PFSK-1 (cell line): ENCODE measurements around the gene TMC5.

Experiments
- FOXP2 ChIP-seq: optimal IDR thresholded peaks from 2 replicates; pipeline ENCODE3; 2011; ENCODE audit warnings: borderline replicate concordance, control low read depth, inconsistent platforms; ENCODE audit not compliant: insufficient read depth; ENCODE audit errors: extremely low read length, extremely low read depth
- POLR2AphosphoS5 ChIP-seq: IDR thresholded peaks from 2 replicates; pipeline ENCODE4 v1.6.1; 2012; ENCODE audit warnings: low read depth, mild to moderate bottlenecking, control low read depth, low read length, moderate library complexity
- REST ChIP-seq, 2 experiments: IDR thresholded peaks; 2 replicates each; pipeline versions ENCODE4 v1.6.1 to v1.8.0; 2011 to 2012; ENCODE audit warnings: low read depth in 2 of 2, low read length in 2 of 2, control low read depth in 1 of 2, inconsistent platforms in 1 of 2, mild to moderate bottlenecking in 1 of 2, moderate library complexity in 1 of 2; ENCODE audit not compliant: insufficient read depth in 1 of 2
- SIN3A ChIP-seq: IDR thresholded peaks from 2 replicates; pipeline ENCODE4 v1.6.1; 2012; ENCODE audit warnings: mild to moderate bottlenecking, low read length, moderate library complexity, borderline replicate concordance; ENCODE audit not compliant: insufficient read depth
- TAF1 ChIP-seq: IDR thresholded peaks from 2 replicates; pipeline ENCODE4 v1.6.1; 2012; ENCODE audit warnings: low read length, control low read depth, borderline replicate concordance; ENCODE audit not compliant: insufficient read depth

TMC5 gene

GRCh38 chr16:19478505-19478904 lies 60.8 kb downstream of the TMC5 start:
- TF ChIP-seq REST (IDR thresholded peaks at IDR 0.05; ENCODE audit: insufficient read depth in 1 of 2, low read depth in 2 of 2, low read length in 2 of 2) (no peak), SIN3A (no peak), FOXP2 (no peak), TAF1 (no peak), POLR2AphosphoS5 (no peak)

GRCh38 chr16:19479302-19479721 lies 61.6 kb downstream of the TMC5 start:
- TF ChIP-seq REST (IDR thresholded peaks at IDR 0.05; ENCODE audit: insufficient read depth in 1 of 2, low read depth in 2 of 2, low read length in 2 of 2) (no peak), FOXP2 (no peak), SIN3A (no peak), POLR2AphosphoS5 (no peak), TAF1 (no peak)

DNA sequence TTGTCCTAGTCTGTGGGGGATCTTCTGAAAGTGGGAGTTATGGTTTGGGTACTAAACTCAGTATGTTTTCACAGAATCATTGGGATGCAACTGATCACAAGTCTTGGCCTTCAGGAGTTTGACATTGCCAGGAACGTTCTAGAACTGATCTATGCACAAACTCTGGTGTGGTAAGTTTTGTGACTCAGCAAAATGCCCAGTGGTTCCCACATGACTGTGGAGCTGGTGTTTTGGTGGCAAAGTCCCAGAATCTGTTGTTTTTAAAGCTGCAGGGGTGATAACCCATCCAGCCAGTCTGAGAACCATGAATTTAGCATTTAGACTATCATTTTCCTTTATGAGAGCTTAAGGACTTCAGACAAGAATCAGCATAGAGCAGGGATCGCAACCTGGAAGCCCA lies 63.6 kb downstream of the TMC5 start:
- TF ChIP-seq SIN3A (no peak), TAF1 (no peak), FOXP2 (no peak), POLR2AphosphoS5 (no peak), REST (IDR thresholded peaks at IDR 0.05; ENCODE audit: insufficient read depth in 1 of 2, low read depth in 2 of 2, low read length in 2 of 2) (no peak)

- no peak for TF ChIP-seq REST (IDR thresholded peaks at IDR 0.05; ENCODE audit: insufficient read depth in 1 of 2, low read depth in 2 of 2, low read length in 2 of 2)
- TF ChIP-seq TAF1, result no peak
Observed at GRCh38 chr16:19481769-19482168, 64.1 kb downstream of the TMC5 start.

- no peak for TF ChIP-seq POLR2AphosphoS5
- TF ChIP-seq SIN3A, result no peak
- TF ChIP-seq REST (IDR thresholded peaks at IDR 0.05; ENCODE audit: insufficient read depth in 1 of 2, low read depth in 2 of 2, low read length in 2 of 2), result no peak
- no peak for TF ChIP-seq TAF1
- no peak for TF ChIP-seq FOXP2
Observed at GRCh38 chr16:19482291-19482690, 64.6 kb downstream of the TMC5 start.
